UCSD-AML1 (cell line): Measurements from ENCODE around the gene SLC2A6.

ENCODE experiments used
- DNase-seq: peaks from one replicate; lab custom pipeline; 2025; ENCODE audit not compliant: unreplicated experiment; lab: John Stamatoyannopoulos, UW

The SLC2A6 gene

GRCh38 chr9:133443248-133443647, 35.7 kb downstream of the SLC2A6 start:
- DNase-seq, result no peak

DNA sequence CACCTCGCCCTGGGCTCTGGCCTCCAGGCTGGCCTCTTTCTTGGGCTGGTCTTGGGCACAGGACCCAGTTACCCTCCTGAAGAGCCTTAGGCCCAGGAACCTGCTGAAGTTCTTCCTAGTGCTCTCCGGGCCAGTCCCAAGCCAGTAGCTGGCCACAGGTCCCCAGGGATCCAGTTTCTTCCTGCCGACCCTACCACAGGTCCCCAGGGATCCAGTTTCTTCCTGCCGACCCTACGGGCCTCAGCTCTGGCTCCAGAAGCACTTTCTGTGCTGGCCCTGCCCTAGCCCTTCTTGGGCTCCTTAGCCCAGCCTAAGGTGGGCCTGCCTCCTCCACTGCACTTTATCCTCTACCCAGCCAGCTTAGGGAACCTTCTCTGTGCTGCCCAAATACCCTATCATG, 37.3 kb downstream of the SLC2A6 start:
- DNase-seq, result no peak

DNA sequence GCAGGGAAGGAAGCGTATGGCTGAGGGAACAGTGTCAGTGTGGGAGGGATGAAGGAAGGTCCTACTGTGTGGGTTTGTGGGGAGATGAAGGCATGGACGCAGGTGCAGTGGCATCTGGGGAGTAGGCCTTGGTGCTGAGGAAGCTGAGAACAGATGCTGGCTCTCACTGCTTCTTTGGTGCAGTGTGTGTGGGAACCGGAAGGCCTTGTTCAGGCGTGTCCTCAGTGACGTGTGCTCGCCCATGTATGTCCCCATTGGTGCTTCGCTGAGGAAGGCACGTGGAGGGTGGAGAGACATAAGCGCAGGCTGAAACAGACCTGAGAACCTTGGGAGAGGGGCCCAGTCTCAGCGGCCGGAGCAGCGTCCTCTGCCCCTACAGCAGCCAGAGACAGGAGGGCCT, 38.0 kb downstream of the SLC2A6 start:
- DNase-seq, result no peak

DNA sequence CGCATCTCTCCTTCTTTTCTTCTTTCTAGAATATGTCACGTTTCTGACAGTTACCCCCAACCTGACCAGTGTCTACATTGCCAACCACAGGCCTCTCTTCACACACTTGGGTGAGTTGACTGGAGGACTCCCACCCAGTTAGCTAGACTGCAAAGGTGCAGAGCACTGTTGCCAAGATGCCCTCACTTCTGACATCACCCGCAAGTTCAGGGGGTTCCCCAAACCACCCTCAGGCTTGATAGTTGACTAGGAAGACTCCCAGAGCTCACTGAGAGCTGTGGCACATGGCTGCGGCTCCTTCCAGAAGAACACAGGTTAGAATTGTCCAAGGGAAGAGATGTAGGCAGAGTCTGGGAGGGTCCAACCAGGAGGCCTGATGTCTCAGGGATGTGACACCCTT, 39.6 kb downstream of the SLC2A6 start:
- DNase-seq, result no peak

- DNase-seq, result no peak
Measured at GRCh38 chr9:133437753-133438531, 41.0 kb downstream of the SLC2A6 start.

DNA sequence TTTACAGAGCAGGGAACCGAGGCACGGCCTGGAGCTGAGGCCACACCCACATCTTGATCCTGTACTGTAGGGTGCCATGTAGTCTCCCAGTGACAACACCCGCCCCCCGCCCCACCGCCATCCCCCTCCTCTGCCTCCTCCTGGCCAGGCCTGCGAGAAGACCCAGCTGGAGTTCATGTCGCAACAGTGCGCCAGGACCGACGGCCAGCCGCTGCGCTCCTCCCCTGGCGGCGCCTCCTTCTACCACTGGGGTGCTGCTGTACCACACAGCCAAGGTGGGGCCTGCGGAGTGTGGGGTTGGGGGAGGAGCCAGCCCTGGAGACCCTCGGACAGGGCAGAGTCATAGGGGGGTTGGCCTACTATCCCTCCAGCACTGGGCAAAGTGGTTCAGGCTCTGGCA, 42.2 kb downstream of the SLC2A6 start:
- no peak for DNase-seq

DNA sequence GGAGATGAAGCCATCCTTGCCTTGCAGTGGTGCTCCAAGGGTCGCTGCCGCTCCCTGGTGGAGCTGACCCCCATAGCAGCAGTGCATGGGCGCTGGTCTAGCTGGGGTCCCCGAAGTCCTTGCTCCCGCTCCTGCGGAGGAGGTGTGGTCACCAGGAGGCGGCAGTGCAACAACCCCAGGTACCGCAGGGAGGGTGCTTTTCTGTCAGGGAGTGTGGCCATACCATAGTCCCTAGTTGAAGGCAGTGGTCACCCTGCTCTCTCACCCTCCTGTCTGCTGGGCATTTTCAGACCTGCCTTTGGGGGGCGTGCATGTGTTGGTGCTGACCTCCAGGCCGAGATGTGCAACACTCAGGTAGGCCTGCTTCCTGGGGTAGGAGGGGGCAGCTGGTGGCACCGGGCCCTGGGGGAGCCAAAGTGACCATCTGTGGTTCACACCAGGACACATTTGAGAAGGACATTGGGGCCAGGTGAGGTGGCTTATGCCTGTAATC, 45.5 kb downstream of the SLC2A6 start:
- no peak for DNase-seq

- DNase-seq, result no peak
Measured at GRCh38 chr9:133430244-133430643, 48.7 kb downstream of the SLC2A6 start.

GRCh38 chr9:133429641-133430161, 49.2 kb downstream of the SLC2A6 start:
- no peak for DNase-seq

- DNase-seq, result no peak
Measured at GRCh38 chr9:133429214-133429613, 49.7 kb downstream of the SLC2A6 start.

DNA sequence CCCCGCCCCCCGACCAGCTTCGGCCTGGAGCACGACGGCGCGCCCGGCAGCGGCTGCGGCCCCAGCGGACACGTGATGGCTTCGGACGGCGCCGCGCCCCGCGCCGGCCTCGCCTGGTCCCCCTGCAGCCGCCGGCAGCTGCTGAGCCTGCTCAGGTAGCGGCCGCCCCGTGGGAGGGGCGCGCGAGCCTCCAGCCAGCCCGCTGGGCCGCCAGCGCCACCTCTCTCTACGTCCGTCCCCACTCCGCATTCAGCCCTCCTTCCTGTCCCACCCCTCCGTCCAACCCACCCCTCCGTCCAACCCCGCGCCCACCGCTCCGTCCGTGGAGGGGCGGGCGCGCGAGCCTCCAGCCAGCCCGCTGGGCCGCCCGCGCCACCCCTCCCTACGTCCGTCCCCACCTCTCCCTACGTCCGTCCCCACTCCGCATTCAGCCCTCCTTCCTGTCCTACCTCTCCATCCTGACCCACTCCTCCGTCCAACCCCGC, 50.2 kb downstream of the SLC2A6 start:
- DNase-seq, result no peak

GRCh38 chr9:133427658-133428348, 51.1 kb downstream of the SLC2A6 start:
- no peak for DNase-seq

- DNase-seq, result no peak
Measured at GRCh38 chr9:133426011-133426410, 52.9 kb downstream of the SLC2A6 start.

- DNase-seq, result no peak
Measured at GRCh38 chr9:133425049-133425632, 53.8 kb downstream of the SLC2A6 start.

GRCh38 chr9:133424187-133424586, 54.7 kb downstream of the SLC2A6 start:
- no peak for DNase-seq

GRCh38 chr9:133423216-133423615, 55.7 kb downstream of the SLC2A6 start:
- no peak for DNase-seq

GRCh38 chr9:133421615-133422542, 57.0 kb downstream of the SLC2A6 start, which contains the start of gene ADAMTS13:
TSS of gene ADAMTS13 (plus strand) at chr9:133422367. CDS start at chr9:133422444, 77 bp downstream.
- DNase-seq, result no peak
